Activated CD4-positive, alpha-beta T cell treated with anti-CD3 and anti-CD28 coated beads, Interleukin-2, amount 50 U/mL, for 24 hours (primary cell): ENCODE measurements around the gene MBD3L4.
A peak's percentile ranks its signal among the peaks of the same experiment; 100 is the strongest.
"Not testable (repeated sequence)": the region's sequence is repeated elsewhere in the genome, so short reads cannot be mapped to it uniquely, and the experiment has no call there.

ENCODE experiments used
- DNase-seq, 2 donors: peaks; one replicate each; pipeline ENCODE4 v3.0.0-alpha.2; 2020; ENCODE audit warnings: low read depth in 1 of 2, low spot score in 1 of 2

MBD3L4 gene

DNA sequence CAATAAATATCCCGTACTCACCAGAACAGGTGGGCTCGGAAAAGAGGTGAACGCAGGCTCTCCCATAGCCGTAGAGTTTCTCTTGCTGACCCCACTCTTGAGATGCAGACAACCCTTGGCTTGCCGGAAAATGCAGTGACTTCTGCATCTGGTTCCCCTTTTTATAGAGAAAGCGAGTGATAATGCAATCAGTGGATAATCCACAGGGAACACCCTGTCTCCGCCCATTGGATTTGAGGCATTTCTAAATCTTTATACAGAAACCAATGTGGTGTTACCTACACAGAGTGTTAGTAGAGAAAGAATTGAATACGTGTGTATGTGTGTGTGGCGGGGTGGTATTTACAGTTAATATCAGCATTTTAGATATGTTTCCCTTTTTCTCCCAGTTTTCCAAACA, at the start of gene MBD3L4:
MBD3L4 (minus strand) TSS at position 101 of the 400 bp plus-strand sequence; CDS start at position 66, 35 bp downstream.
- not testable (repeated sequence) for DNase-seq

DNA sequence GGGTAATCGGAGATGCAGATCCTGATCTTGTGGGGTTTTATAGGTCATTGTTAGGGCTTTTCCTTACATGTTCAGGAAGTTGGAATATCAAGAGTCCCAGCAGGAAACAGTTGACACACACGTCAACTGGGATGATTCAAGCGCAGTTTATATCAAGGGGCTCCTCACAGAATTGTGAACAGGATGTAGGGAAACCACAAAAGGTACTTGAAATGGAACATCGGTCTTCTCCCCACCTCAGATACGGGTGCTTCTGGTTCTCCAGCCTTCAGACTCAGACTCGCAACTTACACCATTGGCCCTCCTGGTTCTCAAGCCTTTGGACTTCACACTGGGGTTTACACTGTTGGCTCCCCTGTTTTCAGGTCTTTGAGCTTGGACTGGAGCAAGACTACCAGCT, 49.0 kb upstream of the MBD3L4 start:
- no peak for DNase-seq

- no peak for DNase-seq
Observed at GRCh38 chr19:7083076-7083956, 43.3 kb upstream of the MBD3L4 start.

DNA sequence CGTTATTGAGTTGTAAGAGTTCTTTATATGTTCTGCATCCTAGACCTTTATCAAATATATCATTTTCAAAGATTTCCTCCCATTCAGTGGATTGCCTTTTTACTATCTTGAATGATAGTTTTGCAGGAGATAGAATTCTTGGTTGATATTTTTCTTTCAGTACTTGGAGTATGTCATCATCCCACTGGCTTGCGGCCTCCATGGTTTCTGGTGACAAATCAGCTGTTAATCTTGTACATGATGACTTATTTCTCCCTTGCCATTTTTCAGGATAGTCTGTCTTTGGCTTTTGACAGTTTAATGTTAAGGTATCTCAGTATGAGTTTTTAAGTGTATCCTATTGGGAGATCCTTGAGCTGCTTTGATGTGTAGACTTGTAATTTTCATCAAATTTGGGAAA, 38.0 kb upstream of the MBD3L4 start:
- DNase-seq, result no peak

DNA sequence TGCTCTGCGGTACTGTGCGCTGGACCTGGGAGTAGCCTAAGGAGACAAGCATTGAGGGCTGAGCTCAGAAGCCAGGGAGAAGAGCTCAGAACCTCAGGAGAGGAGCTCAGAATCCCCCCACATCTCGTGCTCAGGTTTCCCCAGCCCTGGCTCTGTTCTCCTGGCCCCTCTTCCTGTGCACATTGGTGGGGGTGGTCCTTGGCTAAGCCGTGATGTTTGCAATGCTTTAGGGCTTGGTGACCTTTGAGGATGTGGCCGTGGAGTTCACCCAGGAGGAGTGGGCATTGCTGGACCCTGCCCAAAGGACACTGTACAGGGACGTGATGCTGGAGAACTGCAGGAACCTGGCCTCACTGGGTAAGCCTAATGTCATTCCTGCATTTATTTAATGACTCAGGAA, 36.2 kb upstream of the MBD3L4 start:
- DNase-seq, result no peak

DNA sequence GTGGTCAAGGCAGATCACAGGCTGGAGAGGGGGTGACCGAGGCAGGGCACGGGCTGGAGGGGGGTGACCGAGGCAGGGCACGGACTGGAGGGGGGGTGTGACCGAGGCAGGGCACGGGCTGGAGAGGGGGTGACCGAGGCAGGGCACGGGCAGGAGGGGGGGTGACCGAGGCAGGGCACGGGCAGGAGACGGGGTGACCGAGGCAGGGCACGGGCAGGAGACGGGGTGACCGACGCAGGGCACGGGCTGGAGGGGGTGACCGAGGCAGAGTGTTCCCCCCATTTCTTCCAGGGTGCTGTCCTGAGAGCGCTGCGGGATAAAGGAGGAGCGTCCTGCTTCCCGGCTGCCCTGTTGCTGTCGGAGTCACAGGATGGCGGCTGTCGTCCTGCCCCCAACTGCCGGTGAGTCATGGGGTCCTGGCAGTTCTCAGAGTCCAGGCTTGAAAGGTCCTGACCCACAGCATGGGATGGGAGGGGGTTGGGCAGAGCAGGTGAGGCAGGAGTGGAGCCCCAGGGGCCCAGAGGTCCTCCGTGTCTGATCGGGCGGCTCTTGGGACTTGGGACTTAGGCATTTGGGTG, 34.8 kb upstream of the MBD3L4 start:
- no peak for DNase-seq

DNA sequence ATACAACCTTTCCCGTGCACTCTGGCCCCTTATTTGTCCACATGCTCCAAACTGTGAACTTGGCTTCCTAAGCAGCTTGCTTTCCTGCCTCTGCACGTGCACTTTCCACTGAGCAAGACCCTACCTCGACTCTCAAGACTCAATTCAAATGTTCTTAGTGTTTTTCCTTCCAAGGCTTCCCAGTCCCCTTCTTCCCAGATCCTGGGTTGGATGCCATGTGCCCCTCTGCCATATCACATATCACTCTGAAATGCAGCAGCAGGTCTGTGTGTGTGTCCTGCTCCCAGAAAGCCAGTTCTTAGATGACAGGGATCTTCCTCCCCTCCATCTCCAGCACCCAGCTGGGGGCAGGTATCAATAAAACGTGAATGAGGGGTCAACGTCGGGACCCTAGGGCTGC, 32.6 kb upstream of the MBD3L4 start:
- DNase-seq, result no peak

DNA sequence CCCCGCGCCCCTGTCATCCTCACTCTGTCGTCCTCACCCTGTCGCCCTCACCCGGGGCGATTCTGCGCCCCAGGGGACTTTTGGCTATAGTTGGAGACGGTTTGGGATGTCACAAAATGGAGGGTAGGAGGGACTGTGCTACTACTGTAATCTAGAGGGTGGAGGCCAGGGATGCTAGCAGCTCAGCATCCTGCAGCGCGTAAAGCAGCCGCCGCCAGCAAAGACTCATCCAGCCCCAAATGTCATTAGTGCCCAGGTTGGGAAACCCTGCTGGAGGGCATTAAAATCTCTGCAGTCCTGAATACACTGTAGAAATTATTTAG, 29.9 kb upstream of the MBD3L4 start:
- no peak for DNase-seq

DNA sequence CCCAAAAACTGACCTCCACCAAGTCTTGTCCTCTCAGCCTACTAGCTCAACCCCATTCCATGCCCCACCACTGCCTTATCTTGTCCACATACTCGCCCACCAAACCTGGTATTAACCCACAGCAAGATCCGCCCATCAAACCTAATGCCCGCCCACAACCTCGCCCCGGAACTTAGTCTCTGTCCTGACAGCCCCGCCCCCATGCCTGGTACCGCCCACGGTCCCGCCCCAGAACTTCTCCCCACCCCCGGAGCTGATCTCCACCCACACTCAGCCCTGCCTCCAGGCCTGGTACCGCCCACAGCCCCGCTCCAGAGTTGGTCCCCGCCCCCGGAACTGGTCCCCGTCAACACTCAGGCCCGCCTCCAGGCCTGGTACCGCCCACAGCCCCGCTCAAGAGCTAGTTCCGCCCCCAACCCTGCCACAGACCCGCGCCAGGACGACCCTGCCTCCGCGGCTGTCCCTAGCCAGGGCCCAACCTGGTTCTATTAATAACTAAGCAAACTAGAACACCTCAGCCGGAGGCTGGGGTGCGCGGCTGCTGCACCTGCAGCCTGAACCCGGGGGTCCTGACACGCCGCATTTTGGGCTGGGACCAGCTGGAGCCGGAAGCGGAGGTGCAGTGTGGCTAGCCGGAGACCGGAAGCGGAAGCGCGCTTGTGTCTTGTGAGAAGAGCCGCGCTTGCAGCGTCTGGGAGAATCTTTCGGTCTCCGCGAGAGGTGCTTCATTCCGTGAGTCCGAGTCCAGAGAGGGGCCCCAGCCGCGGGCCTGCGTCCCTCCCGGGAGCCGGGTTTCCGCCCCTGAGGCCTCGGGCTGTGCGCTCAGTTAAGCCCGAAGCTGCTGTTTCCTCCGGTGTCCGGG, 29.3 kb upstream of the MBD3L4 start, which contains the start of gene ZNF557:
ZNF557 (plus strand) TSS at position 662 of the 862 bp plus-strand sequence. CDS start 5,372 bp downstream, outside the sequence.
- peak; percentile 96 to 99 for DNase-seq

GRCh38 chr19:7068599-7068998, 28.6 kb upstream of the MBD3L4 start:
- no peak for DNase-seq

DNA sequence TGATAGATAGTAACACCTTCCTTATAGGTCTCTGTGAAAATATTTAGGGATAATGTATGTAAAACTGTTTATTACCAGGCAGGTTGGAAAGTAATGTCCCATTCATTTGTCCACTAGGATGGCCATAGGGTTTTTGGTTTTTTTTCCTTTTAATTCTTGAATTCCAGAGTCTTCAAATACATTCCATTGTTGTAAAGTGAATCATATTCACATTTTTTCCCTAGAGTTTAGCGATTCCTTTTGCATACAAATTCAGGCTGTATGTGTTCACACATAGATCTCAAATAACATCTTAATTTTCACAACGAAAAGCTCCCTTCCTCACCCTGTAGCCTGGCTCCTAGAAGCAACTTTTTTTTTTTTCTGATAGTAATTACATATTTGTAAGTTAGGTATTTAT, 27.7 kb upstream of the MBD3L4 start:
- no peak for DNase-seq

DNA sequence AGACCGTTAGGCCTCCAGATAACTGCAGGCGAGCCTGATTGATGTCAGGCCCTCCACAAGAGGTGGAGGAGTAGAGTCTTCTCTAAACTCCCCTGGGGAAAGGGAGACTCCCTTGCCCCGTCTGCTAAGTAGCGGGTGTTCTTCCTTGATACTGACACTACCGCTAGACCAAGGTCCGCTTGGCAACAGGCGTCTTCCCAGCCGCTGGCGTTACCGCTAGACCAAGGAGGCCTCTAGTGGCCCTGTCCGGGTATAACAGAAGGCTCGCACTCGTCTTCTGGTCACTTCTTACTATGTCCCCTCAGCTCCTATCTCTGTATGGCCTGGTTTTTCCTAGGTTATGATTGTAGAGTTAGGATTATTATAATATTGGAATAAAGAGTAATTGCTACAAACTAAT, 27.1 kb upstream of the MBD3L4 start:
- not testable (repeated sequence) for DNase-seq

DNA sequence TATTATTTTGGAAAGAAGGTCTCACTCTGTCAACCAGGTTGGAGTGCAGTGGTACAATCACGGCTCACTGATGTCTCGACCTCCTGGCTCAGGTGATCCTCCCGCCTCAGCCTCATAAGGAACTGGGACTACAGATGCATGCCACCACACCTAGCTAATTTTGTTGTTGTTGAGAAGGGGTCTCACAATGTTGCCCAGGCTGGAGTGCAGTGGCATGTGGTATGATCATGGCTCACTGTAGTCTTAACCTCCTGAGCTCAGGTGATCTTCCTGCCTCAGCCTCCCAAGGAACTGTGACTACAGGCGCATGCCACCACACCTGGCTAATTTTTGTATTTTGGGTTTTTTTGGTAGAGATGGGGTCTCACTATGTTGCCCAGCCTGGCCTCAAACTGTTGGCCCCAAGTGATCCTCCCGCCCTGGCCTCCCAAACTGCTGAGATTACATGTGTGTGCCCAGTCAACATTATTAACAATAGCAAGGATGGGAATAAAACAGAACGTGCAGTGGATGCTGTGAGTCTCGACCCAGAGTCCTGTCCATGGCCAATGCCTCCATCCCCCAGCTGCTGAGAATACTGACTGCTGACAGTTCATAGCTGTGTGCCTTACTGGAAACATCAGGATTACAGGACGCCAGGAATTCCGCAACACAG, 23.9 kb upstream of the MBD3L4 start:
- DNase-seq, result no peak

DNA sequence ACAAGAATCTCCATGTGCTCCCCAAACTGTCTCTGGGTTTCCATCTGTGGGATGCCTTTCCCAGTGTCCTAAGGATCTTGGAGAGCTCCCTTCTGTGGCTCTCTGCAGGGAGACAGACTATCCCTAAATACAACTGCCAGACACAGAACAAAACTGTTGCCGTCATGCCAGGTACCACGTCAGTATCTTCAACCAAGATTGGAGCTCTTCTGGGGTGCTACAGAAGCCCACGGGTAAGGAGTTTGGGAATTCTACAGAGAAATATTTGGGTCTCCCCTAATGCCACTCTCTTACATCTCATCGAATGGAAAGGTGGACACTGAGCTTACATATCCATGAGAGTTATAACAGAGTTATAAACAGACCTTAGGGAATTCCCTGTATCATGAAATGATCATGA, 23.4 kb upstream of the MBD3L4 start:
- no peak for DNase-seq

DNA sequence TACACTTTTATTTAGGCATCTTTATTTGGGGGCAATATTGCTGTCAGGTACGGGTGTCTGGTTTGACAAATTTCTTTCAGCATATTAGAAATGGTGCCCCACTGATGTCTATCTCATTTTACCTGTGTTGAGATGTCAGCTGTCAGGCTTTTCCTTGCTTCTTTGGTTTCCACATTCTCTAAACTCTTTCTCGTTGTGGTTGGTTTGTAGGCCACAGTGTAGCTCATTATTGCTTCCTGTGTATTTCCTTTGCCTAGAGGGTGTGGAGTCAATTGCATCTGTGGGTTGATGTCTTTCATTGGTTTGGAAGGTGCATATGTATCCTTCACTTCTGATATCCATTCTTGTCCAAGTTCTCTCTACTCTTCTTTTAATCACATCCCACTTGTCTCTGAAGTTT, 20.0 kb upstream of the MBD3L4 start:
- DNase-seq, result not testable (repeated sequence)

DNA sequence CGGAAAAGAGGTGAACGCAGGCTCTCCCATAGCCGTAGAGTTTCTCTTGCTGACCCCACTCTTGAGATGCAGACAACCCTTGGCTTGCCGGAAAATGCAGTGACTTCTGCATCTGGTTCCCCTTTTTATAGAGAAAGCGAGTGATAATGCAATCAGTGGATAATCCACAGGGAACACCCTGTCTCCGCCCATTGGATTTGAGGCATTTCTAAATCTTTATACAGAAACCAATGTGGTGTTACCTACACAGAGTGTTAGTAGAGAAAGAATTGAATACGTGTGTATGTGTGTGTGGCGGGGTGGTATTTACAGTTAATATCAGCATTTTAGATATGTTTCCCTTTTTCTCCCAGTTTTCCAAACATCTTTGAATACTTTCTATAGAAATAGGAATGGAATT, 18.6 kb upstream of the MBD3L4 start, which contains the start of gene MBD3L3:
MBD3L3 (minus strand) TSS at position 101 of the 400 bp plus-strand sequence; CDS start at position 30, 71 bp downstream.
- not testable (repeated sequence) for DNase-seq

GRCh38 chr19:7056371-7056770, 16.4 kb upstream of the MBD3L4 start:
- DNase-seq, result not testable (repeated sequence)

DNA sequence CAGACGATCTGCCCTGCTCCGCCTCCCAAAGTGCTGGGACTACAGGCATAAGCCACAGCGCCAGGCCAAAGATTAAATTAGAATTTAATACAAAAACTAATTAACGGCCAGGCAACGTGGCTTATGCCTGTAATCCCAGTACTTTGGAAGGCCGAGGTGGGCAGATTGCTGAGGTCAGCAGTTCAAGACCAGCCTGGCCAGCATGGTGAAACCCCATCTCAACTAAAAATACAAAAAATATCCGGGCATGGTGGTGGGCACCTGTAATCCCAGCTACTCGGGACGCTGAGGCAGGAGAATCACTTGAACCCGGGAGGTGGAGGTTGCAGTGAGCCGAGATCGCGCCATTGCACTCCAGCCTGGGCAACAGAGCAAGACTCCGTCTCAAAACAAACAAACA, 15.7 kb upstream of the MBD3L4 start:
- not testable (repeated sequence) for DNase-seq

DNA sequence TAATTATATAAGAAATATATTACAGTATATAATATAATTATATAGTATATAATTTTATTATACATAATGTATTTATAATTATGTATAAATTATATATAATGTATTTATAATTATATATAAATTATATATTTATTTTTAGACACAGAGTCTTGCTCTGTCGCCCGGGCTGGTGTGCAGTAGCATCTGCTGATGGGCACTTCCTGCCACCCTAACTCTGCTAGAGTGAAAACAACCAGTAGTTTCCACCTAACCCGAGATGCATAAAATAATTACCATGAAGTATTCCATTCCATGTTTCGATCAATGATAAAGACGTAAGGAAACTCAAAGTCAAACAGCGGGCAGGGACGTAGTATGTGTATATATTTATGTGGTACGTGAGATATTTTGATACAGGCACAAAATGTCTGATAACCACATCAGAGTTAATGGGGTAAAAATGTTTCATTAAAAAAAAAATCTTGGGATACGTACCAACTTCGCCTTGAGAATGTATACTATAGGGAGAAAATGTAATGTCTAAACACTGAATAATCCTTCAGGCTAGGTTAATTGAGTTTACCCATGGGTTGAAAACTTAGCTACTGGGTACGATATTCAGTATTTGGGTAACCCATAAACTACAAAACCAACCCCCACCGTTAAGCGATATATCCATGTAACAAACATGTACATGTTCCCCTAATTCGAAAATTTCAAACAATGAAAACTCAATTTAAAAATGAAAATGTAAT, 14.8 kb upstream of the MBD3L4 start:
- DNase-seq, result not testable (repeated sequence)

GRCh38 chr19:7052896-7053295, 12.9 kb upstream of the MBD3L4 start:
- DNase-seq, result not testable (repeated sequence)
